ENCODE measurements around the gene ZIM2. TPM values are rescaled to one million over a fixed set of nuclear protein-coding genes. Genes with fewer than 3 reads are reported as not detected.

Gene ZIM2
- total RNA-seq, 1 donor from 2014 or later = 0.19 TPM

GRCh38 chr19:56875717-56876116, 35.2 kb upstream of the ZIM2 start:
- intact Hi-C loops (cut with micrococcal nuclease) = no loop called here
- no peaks in the 10 kb centered on the region for H3K27me3 ChIP-seq (ENCODE audit: low read depth)
- TF ChIP-seq CTCF (IDR thresholded peaks at IDR 0.05; ENCODE audit: borderline replicate concordance) = no peak
- no peaks in the 10 kb centered on the region for H3K4me1 ChIP-seq
- H3K36me3 ChIP-seq = no peaks in the 10 kb centered on the region
- DNase-seq = no peak
- H3K27ac ChIP-seq (replicated peaks) = no peak overlapping the region
- no peak overlapping the region for H3K4me3 ChIP-seq
- peaks cover 23% of the 10 kb centered on the region for H3K9me3 ChIP-seq (replicated peaks)

- intact Hi-C loops (cut with micrococcal nuclease) = no loop called here
- Histone ChIP-seq H3K36me3 (no peaks in the 10 kb centered on the region), H3K27ac (replicated peaks) (no peak overlapping the region), H3K27me3 (ENCODE audit: low read depth) (no peaks in the 10 kb centered on the region), H3K9me3 (replicated peaks) (peaks cover 17% of the 10 kb centered on the region), H3K4me1 (no peaks in the 10 kb centered on the region), H3K4me3 (no peak overlapping the region)
- TF ChIP-seq CTCF (IDR thresholded peaks at IDR 0.05; ENCODE audit: borderline replicate concordance) = no peak
- no peak for DNase-seq
Observed at GRCh38 chr19:56874530-56874929, 34.0 kb upstream of the ZIM2 start.

GRCh38 chr19:56873493-56873892, 33.0 kb upstream of the ZIM2 start:
- DNase-seq = no peak
- H3K9me3 ChIP-seq (replicated peaks) = peaks cover 17% of the 10 kb centered on the region
- H3K27ac ChIP-seq (replicated peaks) = no peak overlapping the region
- H3K36me3 ChIP-seq = no peaks in the 10 kb centered on the region
- no peak for TF ChIP-seq CTCF (IDR thresholded peaks at IDR 0.05; ENCODE audit: borderline replicate concordance)
- intact Hi-C loops (cut with micrococcal nuclease) = no loop called here
- no peaks in the 10 kb centered on the region for H3K27me3 ChIP-seq (ENCODE audit: low read depth)
- H3K4me1 ChIP-seq = no peaks in the 10 kb centered on the region
- no peak overlapping the region for H3K4me3 ChIP-seq

- no peak overlapping the region for H3K27ac ChIP-seq (replicated peaks)
- H3K36me3 ChIP-seq = no peaks in the 10 kb centered on the region
- peaks cover 11% of the 10 kb centered on the region for H3K9me3 ChIP-seq (replicated peaks)
- DNase-seq = no peak
- intact Hi-C loops (cut with micrococcal nuclease) = no loop called here
- H3K4me1 ChIP-seq = no peaks in the 10 kb centered on the region
- no peak overlapping the region for H3K4me3 ChIP-seq
- peaks cover 15% of the 10 kb centered on the region for H3K27me3 ChIP-seq (ENCODE audit: low read depth)
- no peak for TF ChIP-seq CTCF (IDR thresholded peaks at IDR 0.05; ENCODE audit: borderline replicate concordance)
Observed at GRCh38 chr19:56869886-56870285, 29.4 kb upstream of the ZIM2 start.

GRCh38 chr19:56868446-56868845, 27.9 kb upstream of the ZIM2 start:
- Histone ChIP-seq H3K9me3 (replicated peaks) (peaks cover 10% of the 10 kb centered on the region), H3K4me1 (no peaks in the 10 kb centered on the region)
- no peak for TF ChIP-seq CTCF (IDR thresholded peaks at IDR 0.05; ENCODE audit: borderline replicate concordance)

GRCh38 chr19:56866538-56866937, 26.0 kb upstream of the ZIM2 start:
- Histone ChIP-seq H3K4me3 (no peak overlapping the region), H3K27me3 (ENCODE audit: low read depth) (peaks cover 35% of the 10 kb centered on the region), H3K27ac (replicated peaks) (no peak overlapping the region), H3K4me1 (no peaks in the 10 kb centered on the region), H3K36me3 (no peaks in the 10 kb centered on the region), H3K9me3 (replicated peaks) (peaks cover 10% of the 10 kb centered on the region)
- DNase-seq = no peak
- no peak for TF ChIP-seq CTCF (IDR thresholded peaks at IDR 0.05; ENCODE audit: borderline replicate concordance)
- intact Hi-C loops (cut with micrococcal nuclease) = no loop called here

More at GRCh38 chr19:56868446-56868845, 27.9 kb upstream of the ZIM2 start:
- intact Hi-C loops (cut with micrococcal nuclease) = no loop called here
- Histone ChIP-seq H3K36me3 (no peaks in the 10 kb centered on the region), H3K27ac (replicated peaks) (no peak overlapping the region), H3K27me3 (ENCODE audit: low read depth) (peaks cover 28% of the 10 kb centered on the region), H3K4me3 (no peak overlapping the region)
- DNase-seq = no peak

All from left ventricle myocardium inferior (tissue), 1 donor.